DOHH2 (cell line): ENCODE measurements around the gene NOTO.
"Not testable (repeated sequence)": the region's sequence is repeated elsewhere in the genome, so short reads cannot be mapped to it uniquely, and the experiment has no call there.

Experiments
- H3F3A ChIP-seq: fragments of 200-600 bp; sonication (generic), shearing (Covaris generic); 2 replicates; pipeline ENCODE4 v1.6.0; 2016; ENCODE audit warnings: antibody characterized with exemption, mild to moderate bottlenecking; ENCODE audit not compliant: control insufficient read depth, insufficient read depth
- H3K27ac ChIP-seq: fragments of 200-600 bp; sonication (generic); 2 replicates; pipeline ENCODE4 v1.5.1; 2014; ENCODE audit warnings: low read depth, mild to moderate bottlenecking, low read length, moderate library complexity
- H3K27me3 ChIP-seq: fragments of 200-600 bp; sonication (generic); 2 replicates; pipeline ENCODE4 v1.6.1; 2014; ENCODE audit warnings: mild to moderate bottlenecking, low read length, mixed read lengths; ENCODE audit not compliant: control insufficient read depth
- H3K36me3 ChIP-seq: fragments of 200-600 bp; sonication (generic); 2 replicates; pipeline ENCODE4 v1.6.1; 2014; ENCODE audit warnings: mild to moderate bottlenecking, low read length, moderate library complexity, mixed read lengths; ENCODE audit not compliant: control insufficient read depth
- H3K4me1 ChIP-seq: fragments of 200-600 bp; sonication (generic); 2 replicates; pipeline ENCODE4 v1.6.1; 2014; ENCODE audit warnings: mild to moderate bottlenecking, low read length, mixed read lengths; ENCODE audit not compliant: control insufficient read depth
- H3K4me2 ChIP-seq: fragments of 200-600 bp; sonication (generic); 2 replicates; pipeline ENCODE4 v1.6.0; 2014; ENCODE audit warnings: mild to moderate bottlenecking, low read length, moderate library complexity
- H3K4me3 ChIP-seq: fragments of 200-600 bp; sonication (generic); 2 replicates; pipeline ENCODE4 v1.5.1; 2014; ENCODE audit warnings: mild to moderate bottlenecking, low read length, mixed read lengths
- H3K79me2 ChIP-seq: fragments of 200-600 bp; sonication (generic); 2 replicates; pipeline ENCODE4 v1.6.1; 2014; ENCODE audit warnings: mild to moderate bottlenecking, low read length, mixed read lengths; ENCODE audit not compliant: control insufficient read depth
- H3K9me2 ChIP-seq: fragments of 200-600 bp; sonication (generic); replicated peaks from 2 replicates; pipeline ENCODE4 v1.6.1; 2014; ENCODE audit warnings: mild to moderate bottlenecking, low read length, mixed read lengths; ENCODE audit not compliant: control insufficient read depth
- H3K9me3 ChIP-seq: fragments of 200-600 bp; sonication (generic); 2 replicates; pipeline ENCODE4 v1.6.1; 2014; ENCODE audit warnings: antibody characterized with exemption, low read length, mixed read lengths; ENCODE audit not compliant: control insufficient read depth, insufficient read depth
- H4K20me1 ChIP-seq: fragments of 200-600 bp; sonication (generic); 2 replicates; pipeline ENCODE4 v1.6.0; 2014; ENCODE audit warnings: low read depth, mild to moderate bottlenecking, antibody characterized with exemption, low read length, moderate library complexity; ENCODE audit not compliant: control insufficient read depth, insufficient read depth
- CTCF ChIP-seq: fragments of 200-600 bp; sonication (generic); IDR thresholded peaks from one replicate; pipeline ENCODE4 v1.5.1; 2014; ENCODE audit warnings: antibody characterized with exemption, mild to moderate bottlenecking, low read depth, low read length; ENCODE audit not compliant: poor library complexity, severe bottlenecking
- EZH2phosphoT487 ChIP-seq: fragments of 200-600 bp; sonication (generic); IDR thresholded peaks from 2 replicates; pipeline ENCODE4 v1.6.1; 2017; ENCODE audit warnings: borderline replicate concordance, mild to moderate bottlenecking, antibody characterized with exemption, low read length, moderate library complexity, mixed read lengths

NOTO gene

GRCh38 chr2:73187549-73187948 is 14.8 kb upstream of the NOTO start:
- Histone ChIP-seq H3F3A (no peaks in the 10 kb centered on the region), H3K27ac (no peak overlapping the region), H3K9me2 (no peaks in the 10 kb centered on the region), H3K9me3 (no peaks in the 10 kb centered on the region), H3K4me3 (no peak overlapping the region), H3K27me3 (peaks cover 5% of the 10 kb centered on the region; the same call in 1 of the 2 replicates), H3K79me2 (no peaks in the 10 kb centered on the region), H3K4me1 (peaks cover 3% of the 10 kb centered on the region; the same call in 1 of the 2 replicates), H3K36me3 (no peaks in the 10 kb centered on the region), H4K20me1 (no peaks in the 10 kb centered on the region), H3K4me2 (no peak overlapping the region)
- no peak for TF ChIP-seq EZH2phosphoT487

GRCh38 chr2:73197579-73197978 is 4.8 kb upstream of the NOTO start:
- TF ChIP-seq CTCF (no peak), EZH2phosphoT487 (no peak)
- no peaks in the 10 kb centered on the region for H3K9me3 ChIP-seq
- H3K4me2 ChIP-seq = no peak overlapping the region
- no peaks in the 10 kb centered on the region for H3F3A ChIP-seq
- H3K9me2 ChIP-seq = no peaks in the 10 kb centered on the region
- peaks cover 15% of the 10 kb centered on the region for H3K27me3 ChIP-seq
- H3K4me3 ChIP-seq = no peak overlapping the region
- H3K4me1 ChIP-seq = no peaks in the 10 kb centered on the region
- no peak overlapping the region for H3K27ac ChIP-seq
- H4K20me1 ChIP-seq = no peaks in the 10 kb centered on the region
- no peaks in the 10 kb centered on the region for H3K79me2 ChIP-seq
- no peaks in the 10 kb centered on the region for H3K36me3 ChIP-seq

- not testable (repeated sequence) for H3K79me2 ChIP-seq, H3K27ac ChIP-seq, H3F3A ChIP-seq, H3K4me1 ChIP-seq, H3K9me3 ChIP-seq, H3K9me2 ChIP-seq, H3K4me2 ChIP-seq, H3K4me3 ChIP-seq, H3K36me3 ChIP-seq, H4K20me1 ChIP-seq
- H3K27me3 ChIP-seq = peaks cover 15% of the 10 kb centered on the region
These were observed 2.1 kb upstream of the NOTO start for GRCh38 chr2:73200281-73200680.

GRCh38 chr2:73203055-73203681 is 794 bp downstream of the NOTO start:
- no peaks in the 10 kb centered on the region for H3K9me2 ChIP-seq
- no peaks in the 10 kb centered on the region for H3K36me3 ChIP-seq
- 0 out of 2 replicates have a peak, but pooled peaks cover 5% of the 10 kb centered on the region for H3K27me3 ChIP-seq
- H3K4me2 ChIP-seq = no peak overlapping the region
- no peaks in the 10 kb centered on the region for H3K79me2 ChIP-seq
- H3K9me3 ChIP-seq = no peaks in the 10 kb centered on the region
- TF ChIP-seq CTCF (no peak), EZH2phosphoT487 (no peak)
- no peaks in the 10 kb centered on the region for H3F3A ChIP-seq
- no peaks in the 10 kb centered on the region for H3K4me1 ChIP-seq
- no peaks in the 10 kb centered on the region for H4K20me1 ChIP-seq
- H3K4me3 ChIP-seq = no peak overlapping the region
- H3K27ac ChIP-seq = no peak overlapping the region
